BJ (cell line): ENCODE results near the gene PNPLA1. TPM values are rescaled to one million over a fixed set of nuclear protein-coding genes. Genes with fewer than 3 reads are reported as not detected.

Source experiments
- CTCF ChIA-PET: fragments of 350-600 bp; formaldehyde crosslinking; extraction: SDS; loops from one replicate; lab custom pipeline; 2021; ENCODE audit warnings: antibody characterized with exemption, inconsistent platforms; lab: Yijun Ruan, JAX
- POLR2A ChIA-PET: fragments of 300-600 bp; sonication (Branson Sonifier 250); formaldehyde crosslinking; extraction: SDS; loops from one replicate; lab custom pipeline; 2021; ENCODE audit warnings: antibody characterized with exemption; lab: Charles Lee
- DNase-seq: peaks from one replicate; pipeline ENCODE4 v3.0.0-alpha.2; 2011; ENCODE audit warnings: low read depth
- H3K27me3 ChIP-seq: 2 replicates; pipeline ENCODE4 v1.6.0; 2011; ENCODE audit warnings: low read length; ENCODE audit not compliant: control insufficient read depth, insufficient read depth
- H3K36me3 ChIP-seq: 2 replicates; pipeline ENCODE4 v1.5.1; 2011; ENCODE audit warnings: low read length; ENCODE audit not compliant: control insufficient read depth, insufficient read depth
- H3K4me3 ChIP-seq: 2 replicates; pipeline ENCODE4 v1.5.1; 2011; ENCODE audit warnings: low read depth, mild to moderate bottlenecking, control low read depth, low read length
- CTCF ChIP-seq: IDR thresholded peaks from 2 replicates; pipeline ENCODE4 v1.5.1; 2011; ENCODE audit warnings: low read depth, mild to moderate bottlenecking, control low read depth, inconsistent platforms, low read length, moderate library complexity; ENCODE audit not compliant: insufficient read depth
- polyA plus RNA-seq: library from polyadenylated mRNA; depleted of rRNA; stranded (reverse); fragments of >200 nt; gene quantifications from 2 replicates; pipeline ENCODE4 v1.2.3, GENCODE V29; 2011

The PNPLA1 gene
- polyA plus RNA-seq, 1 experiment, result not detected

- no peak for TF ChIP-seq CTCF
- peaks cover 1% of the 10 kb centered on the region; the same call in 1 of the 2 replicates for H3K27me3 ChIP-seq
- ChIA-PET CTCF (interaction anchor here (0.8 to 13.4 kb wide), 4 partner anchors 9 to 48 kb away, joined by 5 to 132 read pairs (median 10); no protein-coding TSS in a partner anchor), POLR2A (interaction anchor here (0.6 kb wide), 1 partner anchor 8 kb away, joined by 3 read pairs; no protein-coding TSS in a partner anchor)
- DNase-seq, result peak; percentile 17
- no peak overlapping the region for H3K4me3 ChIP-seq
- no peaks in the 10 kb centered on the region for H3K36me3 ChIP-seq
These were observed 81.1 kb downstream of the PNPLA1 start for GRCh38 chr6:36350681-36351571.

- no peaks in the 10 kb centered on the region for H3K36me3 ChIP-seq
- H3K4me3 ChIP-seq, result no peak overlapping the region
- peaks cover 2% of the 10 kb centered on the region for H3K27me3 ChIP-seq
- CTCF ChIA-PET, result interaction anchor here (1.2 to 13.4 kb wide), 4 partner anchors 7 to 50 kb away, joined by 3 to 132 read pairs (median 10); no protein-coding TSS in a partner anchor
- no peak for DNase-seq
- POLR2A ChIA-PET, result no interaction called here
- TF ChIP-seq CTCF, result no peak
These were observed 82.8 kb downstream of the PNPLA1 start for GRCh38 chr6:36352477-36353157.

DNA sequence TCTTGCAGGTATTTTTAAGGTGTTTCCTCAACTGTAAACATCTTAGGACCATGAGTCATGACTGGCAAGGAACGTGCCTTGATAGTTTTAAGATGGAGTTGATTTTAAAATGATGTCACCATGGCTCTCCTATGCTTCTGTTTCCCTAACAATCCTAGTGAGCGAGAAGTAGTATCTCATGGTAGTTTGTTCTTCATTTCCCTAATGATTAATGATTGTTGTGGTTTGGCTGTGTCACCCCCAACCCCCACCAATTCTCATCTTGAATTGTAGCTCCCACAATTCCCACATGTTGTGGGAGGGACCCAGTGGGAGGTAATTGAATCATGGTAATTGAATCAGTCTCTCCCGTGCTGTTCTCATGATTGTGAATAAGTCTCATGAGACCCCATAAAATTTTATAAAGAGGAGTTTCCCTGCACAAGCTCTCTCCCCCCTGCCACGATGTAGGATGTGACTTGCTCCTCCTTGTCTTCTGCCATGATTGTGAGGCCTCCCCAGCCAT, 83.6 kb downstream of the PNPLA1 start:
- H3K36me3 ChIP-seq, result no peaks in the 10 kb centered on the region
- TF ChIP-seq CTCF, result no peak
- no peak for DNase-seq
- ChIA-PET POLR2A (no interaction called here), CTCF (interaction anchor here (13.4 kb wide), 1 partner anchor 12 kb away, joined by 132 read pairs; no protein-coding TSS in a partner anchor)
- H3K27me3 ChIP-seq, result peaks cover 2% of the 10 kb centered on the region
- H3K4me3 ChIP-seq, result no peak overlapping the region

- Histone ChIP-seq H3K36me3 (no peaks in the 10 kb centered on the region), H3K27me3 (peaks cover 1% of the 10 kb centered on the region; the same call in 1 of the 2 replicates), H3K4me3 (no peak overlapping the region)
- DNase-seq, result no peak
- ChIA-PET CTCF (interaction anchor here (0.8 to 13.4 kb wide), 3 partner anchors 10 to 53 kb away, joined by 3 to 132 read pairs (median 5); no protein-coding TSS in a partner anchor), POLR2A (no interaction called here)
- TF ChIP-seq CTCF, result no peak
These were observed 86.0 kb downstream of the PNPLA1 start for GRCh38 chr6:36355819-36356218.
